HepG2 (cell line): ENCODE data around the gene GATD1. TPM values are rescaled to one million over a fixed set of nuclear protein-coding genes. Genes with fewer than 3 reads are reported as not detected.
A peak's percentile ranks its signal among the peaks of the same experiment; 100 is the strongest.

Experiments
- BHLHE40 ChIP-seq: IDR thresholded peaks from 2 replicates; pipeline ENCODE4 v1.6.1; 2011; ENCODE audit warnings: low read length, improper control_type of control experiment
- CC2D1A ChIP-seq: sonication (generic); formaldehyde crosslinking; IDR thresholded peaks from 2 replicates; pipeline ENCODE4 v1.8.1; 2023; ENCODE audit warnings: mild to moderate bottlenecking, missing genetic modification reagents
- EED ChIP-seq: sonication (generic); formaldehyde crosslinking; IDR thresholded peaks from 2 replicates; pipeline ENCODE4 v1.5.0; 2020; ENCODE audit warnings: mild to moderate bottlenecking, missing genetic modification reagents
- ETV5 ChIP-seq: IDR thresholded peaks from 2 replicates; pipeline ENCODE4 v1.6.1; 2018; ENCODE audit warnings: missing biosample characterization, missing genetic modification reagents, inconsistent platforms, borderline replicate concordance
- GZF1 ChIP-seq: sonication (generic); formaldehyde crosslinking; IDR thresholded peaks from 2 replicates; pipeline ENCODE4 v1.5.1; 2020; ENCODE audit warnings: mild to moderate bottlenecking, missing genetic modification reagents
- MED13 ChIP-seq: sonication (generic); formaldehyde crosslinking; IDR thresholded peaks from 2 replicates; pipeline ENCODE4 v1.5.0; 2020; ENCODE audit warnings: missing genetic modification reagents
- NCOA1 ChIP-seq: sonication (generic); formaldehyde crosslinking; IDR thresholded peaks from 2 replicates; pipeline ENCODE4 v1.9.0; 2021; ENCODE audit warnings: missing genetic modification reagents
- SIN3A ChIP-seq: IDR thresholded peaks from 2 replicates; pipeline ENCODE4 v1.6.1; 2011; ENCODE audit warnings: low read depth, mild to moderate bottlenecking, control low read depth, low read length, borderline replicate concordance
- U2AF2 ChIP-seq: fragments of 200-400 bp; formaldehyde crosslinking; IDR thresholded peaks from 2 replicates; pipeline ENCODE4 v1.6.1; 2017; ENCODE audit warnings: low read depth, mild to moderate bottlenecking, low read length
- YEATS4 ChIP-seq: sonication (generic); formaldehyde crosslinking; IDR thresholded peaks from 2 replicates; pipeline ENCODE4 v1.4.0; 2020; ENCODE audit warnings: missing genetic modification reagents, borderline replicate concordance
- ZC3H13 ChIP-seq: sonication (generic); formaldehyde crosslinking; IDR thresholded peaks from 2 replicates; pipeline ENCODE4 v1.8.1; 2023; ENCODE audit warnings: mild to moderate bottlenecking, missing genetic modification reagents, moderate library complexity
- ZC3H4 ChIP-seq: sonication (generic); formaldehyde crosslinking; IDR thresholded peaks from 2 replicates; pipeline ENCODE4 v1.4.0; 2020; ENCODE audit warnings: missing genetic modification reagents, borderline replicate concordance
- ZFP36 ChIP-seq: fragments of 150-350 bp; IDR thresholded peaks from 2 replicates; pipeline ENCODE4 v1.6.1; 2018; ENCODE audit warnings: borderline replicate concordance, low read length, low read depth; ENCODE audit not compliant: partially characterized antibody
- ZNF10 ChIP-seq: sonication (generic); formaldehyde crosslinking; IDR thresholded peaks from 2 replicates; pipeline ENCODE4 v1.4.0; 2020; ENCODE audit warnings: mild to moderate bottlenecking, low read depth, missing genetic modification reagents, borderline replicate concordance
- polyA plus RNA-seq, 8 experiments: library from polyadenylated mRNA; depleted of rRNA in 3 of 8; stranded (reverse) in 7 of 8; unstranded in 1 of 8; fragments of >200 nt; fragmentation: Illumina TruSeq in 4 of 8; extraction: Trizol in 4 of 8; gene quantifications; 2 replicates each; pipeline versions ENCODE4 v1.2.1 to v1.2.3, GENCODE V29; 2011 to 2016; ENCODE audit warnings: low read depth in 4 of 8, missing spikeins in 1 of 8, mixed read lengths in 1 of 8; ENCODE audit not compliant: insufficient read depth in 1 of 8
- total RNA-seq, 5 experiments: library from RNA; depleted of rRNA; stranded (reverse); fragments of >200 nt; fragmentation: Illumina TruSeq; extraction: Trizol; gene quantifications; 2 replicates each; pipeline ENCODE4 v1.2.3, GENCODE V29; 2016; ENCODE audit warnings: low read depth in 1 of 5
- TF ChIP-seq, protein P1 (sequence below): sonication (generic); formaldehyde crosslinking; IDR thresholded peaks from 2 replicates; pipeline ENCODE4 v1.4.0; 2020; ENCODE audit warnings: mild to moderate bottlenecking, missing genetic modification reagents
- TF ChIP-seq, protein P2 (sequence below): sonication (generic); formaldehyde crosslinking; IDR thresholded peaks from 2 replicates; pipeline ENCODE4 v1.8.0; 2022; ENCODE audit warnings: missing genetic modification reagents, mild to moderate bottlenecking, borderline replicate concordance
- TF ChIP-seq, protein P3 (sequence below): sonication (generic); formaldehyde crosslinking; IDR thresholded peaks from 2 replicates; pipeline ENCODE4 v1.4.0; 2020; ENCODE audit warnings: low read depth, mild to moderate bottlenecking, missing genetic modification reagents
- TF ChIP-seq, protein P4 (sequence below): sonication (generic); formaldehyde crosslinking; IDR thresholded peaks from 2 replicates; pipeline ENCODE4 v1.5.0; 2020; ENCODE audit warnings: mild to moderate bottlenecking, missing genetic modification reagents
- TF ChIP-seq, protein P5 (sequence below): IDR thresholded peaks from 2 replicates; pipeline ENCODE4 v1.6.1; 2012; ENCODE audit warnings: inconsistent platforms

The GATD1 gene
- total and polyA plus RNA-seq, 2 of the 13 experiments (the other 11 are each of a cell fraction or from before 2014, with no cell fraction given) = 31.3 to 60.5 TPM

DNA sequence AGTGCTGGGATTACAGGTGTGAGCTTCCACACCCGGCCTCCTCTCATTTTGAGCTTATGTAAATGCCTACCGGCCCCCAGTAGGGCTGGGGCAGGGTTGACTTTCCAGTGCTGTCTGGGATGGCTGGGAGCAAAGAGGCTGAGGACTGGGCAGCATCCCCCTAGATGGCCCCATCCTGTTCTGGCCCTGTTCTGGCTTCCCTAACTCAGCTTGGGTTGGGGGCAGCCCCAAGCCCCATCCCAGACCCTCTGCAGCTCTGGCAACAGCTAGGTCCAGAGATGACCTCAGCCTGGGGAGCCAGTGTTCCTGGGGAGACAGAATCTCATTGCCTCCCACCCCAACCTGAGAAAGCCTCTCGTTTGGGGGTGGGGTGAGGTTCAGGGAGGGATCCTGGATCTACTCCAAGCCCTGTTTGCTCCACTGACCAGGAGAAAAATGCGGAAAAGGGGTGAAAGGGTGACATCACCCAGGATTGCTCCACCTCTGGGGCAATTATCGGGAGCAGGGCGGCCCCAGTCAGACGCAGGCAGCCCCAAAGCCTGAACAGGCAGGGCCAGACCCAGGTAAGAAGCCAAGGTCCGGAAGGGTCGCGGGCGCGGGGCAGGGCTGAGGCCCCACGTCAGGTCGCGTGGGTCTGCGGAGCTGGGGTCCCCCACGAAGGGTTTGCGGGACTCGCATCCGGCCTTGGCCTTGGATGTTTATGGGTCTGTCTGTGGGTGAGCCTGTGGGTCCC lies 41.3 kb upstream of the GATD1 start, which contains the start of gene PNPLA2 (continued):
- TF ChIP-seq, protein P1, sequence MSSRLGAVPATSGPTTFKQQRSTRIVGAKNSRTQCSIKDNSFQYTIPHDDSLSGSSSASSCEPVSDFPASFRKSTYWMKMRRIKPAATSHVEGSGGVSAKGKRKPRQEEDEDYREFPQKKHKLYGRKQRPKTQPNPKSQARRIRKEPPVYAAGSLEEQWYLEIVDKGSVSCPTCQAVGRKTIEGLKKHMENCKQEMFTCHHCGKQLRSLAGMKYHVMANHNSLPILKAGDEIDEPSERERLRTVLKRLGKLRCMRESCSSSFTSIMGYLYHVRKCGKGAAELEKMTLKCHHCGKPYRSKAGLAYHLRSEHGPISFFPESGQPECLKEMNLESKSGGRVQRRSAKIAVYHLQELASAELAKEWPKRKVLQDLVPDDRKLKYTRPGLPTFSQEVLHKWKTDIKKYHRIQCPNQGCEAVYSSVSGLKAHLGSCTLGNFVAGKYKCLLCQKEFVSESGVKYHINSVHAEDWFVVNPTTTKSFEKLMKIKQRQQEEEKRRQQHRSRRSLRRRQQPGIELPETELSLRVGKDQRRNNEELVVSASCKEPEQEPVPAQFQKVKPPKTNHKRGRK = no peak
- TF ChIP-seq, protein P2, sequence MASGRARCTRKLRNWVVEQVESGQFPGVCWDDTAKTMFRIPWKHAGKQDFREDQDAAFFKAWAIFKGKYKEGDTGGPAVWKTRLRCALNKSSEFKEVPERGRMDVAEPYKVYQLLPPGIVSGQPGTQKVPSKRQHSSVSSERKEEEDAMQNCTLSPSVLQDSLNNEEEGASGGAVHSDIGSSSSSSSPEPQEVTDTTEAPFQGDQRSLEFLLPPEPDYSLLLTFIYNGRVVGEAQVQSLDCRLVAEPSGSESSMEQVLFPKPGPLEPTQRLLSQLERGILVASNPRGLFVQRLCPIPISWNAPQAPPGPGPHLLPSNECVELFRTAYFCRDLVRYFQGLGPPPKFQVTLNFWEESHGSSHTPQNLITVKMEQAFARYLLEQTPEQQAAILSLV (CRISPR knock-in tag) = no peak
- TF ChIP-seq CC2D1A (CRISPR knock-in tag) = no peak
- TF ChIP-seq ZC3H13 (CRISPR knock-in tag) = no peak
- 0 out of 2 replicates have a peak, but pooled peaks have one; percentile 13 for TF ChIP-seq SIN3A
- no peak for TF ChIP-seq ETV5 (CRISPR knock-in tag)
- TF ChIP-seq YEATS4 (CRISPR knock-in tag) = no peak
- peak; percentile 56; the same call in 1 of the 2 replicates for TF ChIP-seq EED (CRISPR knock-in tag)
- TF ChIP-seq ZFP36 = no peak
- TF ChIP-seq, protein P3, sequence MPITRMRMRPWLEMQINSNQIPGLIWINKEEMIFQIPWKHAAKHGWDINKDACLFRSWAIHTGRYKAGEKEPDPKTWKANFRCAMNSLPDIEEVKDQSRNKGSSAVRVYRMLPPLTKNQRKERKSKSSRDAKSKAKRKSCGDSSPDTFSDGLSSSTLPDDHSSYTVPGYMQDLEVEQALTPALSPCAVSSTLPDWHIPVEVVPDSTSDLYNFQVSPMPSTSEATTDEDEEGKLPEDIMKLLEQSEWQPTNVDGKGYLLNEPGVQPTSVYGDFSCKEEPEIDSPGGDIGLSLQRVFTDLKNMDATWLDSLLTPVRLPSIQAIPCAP = no peak
- no peak for TF ChIP-seq BHLHE40
- TF ChIP-seq, protein P4, sequence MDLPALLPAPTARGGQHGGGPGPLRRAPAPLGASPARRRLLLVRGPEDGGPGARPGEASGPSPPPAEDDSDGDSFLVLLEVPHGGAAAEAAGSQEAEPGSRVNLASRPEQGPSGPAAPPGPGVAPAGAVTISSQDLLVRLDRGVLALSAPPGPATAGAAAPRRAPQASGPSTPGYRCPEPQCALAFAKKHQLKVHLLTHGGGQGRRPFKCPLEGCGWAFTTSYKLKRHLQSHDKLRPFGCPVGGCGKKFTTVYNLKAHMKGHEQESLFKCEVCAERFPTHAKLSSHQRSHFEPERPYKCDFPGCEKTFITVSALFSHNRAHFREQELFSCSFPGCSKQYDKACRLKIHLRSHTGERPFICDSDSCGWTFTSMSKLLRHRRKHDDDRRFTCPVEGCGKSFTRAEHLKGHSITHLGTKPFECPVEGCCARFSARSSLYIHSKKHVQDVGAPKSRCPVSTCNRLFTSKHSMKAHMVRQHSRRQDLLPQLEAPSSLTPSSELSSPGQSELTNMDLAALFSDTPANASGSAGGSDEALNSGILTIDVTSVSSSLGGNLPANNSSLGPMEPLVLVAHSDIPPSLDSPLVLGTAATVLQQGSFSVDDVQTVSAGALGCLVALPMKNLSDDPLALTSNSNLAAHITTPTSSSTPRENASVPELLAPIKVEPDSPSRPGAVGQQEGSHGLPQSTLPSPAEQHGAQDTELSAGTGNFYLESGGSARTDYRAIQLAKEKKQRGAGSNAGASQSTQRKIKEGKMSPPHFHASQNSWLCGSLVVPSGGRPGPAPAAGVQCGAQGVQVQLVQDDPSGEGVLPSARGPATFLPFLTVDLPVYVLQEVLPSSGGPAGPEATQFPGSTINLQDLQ (CRISPR knock-in tag) = no peak
- TF ChIP-seq MED13 (CRISPR knock-in tag) = no peak
- TF ChIP-seq, protein P5, sequence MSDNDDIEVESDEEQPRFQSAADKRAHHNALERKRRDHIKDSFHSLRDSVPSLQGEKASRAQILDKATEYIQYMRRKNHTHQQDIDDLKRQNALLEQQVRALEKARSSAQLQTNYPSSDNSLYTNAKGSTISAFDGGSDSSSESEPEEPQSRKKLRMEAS = no peak
- no peak for TF ChIP-seq U2AF2
- no peak for TF ChIP-seq ZNF10 (CRISPR knock-in tag)
- no peak for TF ChIP-seq GZF1 (CRISPR knock-in tag)
- TF ChIP-seq NCOA1 (CRISPR knock-in tag) = no peak
- no peak for TF ChIP-seq ZC3H4 (CRISPR knock-in tag)
